H1 (cell line): Measurements from ENCODE around the gene DFFA. TPM values are rescaled to one million over a fixed set of nuclear protein-coding genes. Genes with fewer than 3 reads are reported as not detected.

Source experiments
- CTCF ChIA-PET: fragments of 300-600 bp; sonication (Branson Sonifier 250); formaldehyde crosslinking; loops from one replicate; lab custom pipeline; 2021; ENCODE audit not compliant: partially characterized antibody; lab: Charles Lee
- POLR2A ChIA-PET: fragments of 300-600 bp; sonication (Branson Sonifier 250); formaldehyde crosslinking; loops from one replicate; lab custom pipeline; 2021; ENCODE audit warnings: inconsistent platforms; ENCODE audit not compliant: partially characterized antibody; lab: Charles Lee
- DNase-seq, 2 experiments: peaks; one replicate each; pipeline versions ENCODE4 v3.0.0 to v3.0.0-alpha.2; 2010 to 2022; ENCODE audit warnings: low spot score in 2 of 2, low read depth in 1 of 2, mixed read lengths in 1 of 2
- FAIRE-seq: peaks from 2 replicates; lab custom pipeline; 2011; peaks lifted over from hg19 to GRCh38; lab: Jason Lieb, UNC
- H2AFZ ChIP-seq: 2 replicates; pipeline ENCODE4 v1.8.1; 2012; ENCODE audit warnings: low read length, inconsistent platforms
- H2AK5ac ChIP-seq: 2 replicates; pipeline ENCODE4 v1.6.1; 2013; ENCODE audit warnings: low read depth, low read length
- H2BK120ac ChIP-seq: replicated peaks from 2 replicates; pipeline ENCODE3; 2013; ENCODE audit warnings: low read depth, low read length, inconsistent platforms
- H2BK12ac ChIP-seq: 2 replicates; pipeline ENCODE4 v1.6.1; 2013; ENCODE audit warnings: low read depth, low read length
- H2BK15ac ChIP-seq: 2 replicates; pipeline ENCODE4 v1.6.1; 2013; ENCODE audit warnings: low read length
- H2BK20ac ChIP-seq: 2 replicates; pipeline ENCODE4 v1.6.1; 2013; ENCODE audit warnings: low read length
- H2BK5ac ChIP-seq: 2 replicates; pipeline ENCODE4 v1.6.1; 2013; ENCODE audit warnings: low read depth, low read length
- H3K14ac ChIP-seq: 2 replicates; pipeline ENCODE4 v1.6.1; 2013; ENCODE audit warnings: inconsistent platforms; ENCODE audit not compliant: insufficient read length
- H3K18ac ChIP-seq: 2 replicates; pipeline ENCODE4 v1.6.1; 2013; ENCODE audit warnings: low read length; ENCODE audit errors: extremely low read depth
- H3K23ac ChIP-seq: 2 replicates; pipeline ENCODE4 v1.6.1; 2013; ENCODE audit warnings: inconsistent platforms; ENCODE audit not compliant: insufficient read length
- H3K23me2 ChIP-seq: 2 replicates; pipeline ENCODE4 v1.6.1; 2013; ENCODE audit warnings: low read depth, low read length
- H3K27ac ChIP-seq: 2 replicates; pipeline ENCODE4 v1.6.1; 2011; ENCODE audit warnings: low read depth, low read length, inconsistent platforms
- H3K27me3 ChIP-seq, 4 experiments: replicated peaks in 1 of 4; 1 replicate in 1 of 4; 2 replicates in 3 of 4; pipeline versions ENCODE4 v1.6.1 to v1.8.1; 2011 to 2013; ENCODE audit warnings: low read length in 3 of 4, mild to moderate bottlenecking in 3 of 4, inconsistent platforms in 2 of 4, mixed read lengths in 2 of 4, moderate library complexity in 1 of 4; ENCODE audit not compliant: control insufficient read depth in 3 of 4, insufficient read depth in 3 of 4; ENCODE audit errors: extremely low read depth in 1 of 4
- H3K36me3 ChIP-seq, 4 experiments: 2 replicates each; pipeline versions ENCODE4 v1.6.1 to v1.8.1; 2011 to 2013; ENCODE audit warnings: mild to moderate bottlenecking in 4 of 4, low read length in 3 of 4, moderate library complexity in 2 of 4, control low read depth in 1 of 4, inconsistent platforms in 1 of 4; ENCODE audit not compliant: insufficient read depth in 4 of 4, control insufficient read depth in 2 of 4
- H3K4ac ChIP-seq: replicated peaks from 2 replicates; pipeline ENCODE3; 2013; ENCODE audit warnings: low read length, low read depth, mixed read lengths, inconsistent platforms; ENCODE audit not compliant: insufficient read length
- H3K4me1 ChIP-seq, 4 experiments: replicated peaks in 1 of 4; 1 replicate in 1 of 4; 2 replicates in 3 of 4; pipeline versions ENCODE4 v1.6.1 to v1.8.1; 2011 to 2013; ENCODE audit warnings: low read length in 3 of 4, inconsistent platforms in 2 of 4, mixed read lengths in 1 of 4; ENCODE audit not compliant: insufficient read depth in 4 of 4, control insufficient read depth in 3 of 4
- H3K4me2 ChIP-seq, 2 experiments: 2 replicates each; pipeline versions ENCODE4 v1.6.1 to v1.8.1; 2011 to 2013; ENCODE audit warnings: low read depth in 2 of 2, low read length in 2 of 2, control low read depth in 1 of 2, inconsistent platforms in 1 of 2, mild to moderate bottlenecking in 1 of 2; ENCODE audit not compliant: insufficient read depth in 1 of 2
- H3K4me3 ChIP-seq, 4 experiments: fragments of 200-600, 300-600 bp in 1 of 4; sonication (generic), shearing (Covaris generic), sonication (Bioruptor Twin) in 1 of 4; 2 replicates each; pipeline versions ENCODE4 v1.5.1 to v1.8.1; 2011 to 2016; ENCODE audit warnings: low read length in 4 of 4, low read depth in 3 of 4, control low read depth in 2 of 4, inconsistent platforms in 2 of 4, mild to moderate bottlenecking in 2 of 4, mixed read lengths in 1 of 4, moderate library complexity in 1 of 4; ENCODE audit not compliant: insufficient read depth in 2 of 4; ENCODE audit errors: extremely low read depth in 1 of 4
- H3K56ac ChIP-seq: replicated peaks from 2 replicates; pipeline ENCODE3; 2013; ENCODE audit warnings: low read depth, mild to moderate bottlenecking, mixed read lengths, low read length, inconsistent platforms; ENCODE audit not compliant: insufficient read length
- H3K79me1 ChIP-seq: 2 replicates; pipeline ENCODE4 v1.6.1; 2013; ENCODE audit warnings: low read depth, low read length, control low read depth
- H3K79me2 ChIP-seq, 2 experiments: 2 replicates each; pipeline versions ENCODE4 v1.6.1 to v1.8.1; 2012 to 2013; ENCODE audit warnings: low read length in 2 of 2, mild to moderate bottlenecking in 2 of 2, inconsistent platforms in 1 of 2; ENCODE audit not compliant: insufficient read depth in 2 of 2, control insufficient read depth in 1 of 2
- H3K9ac ChIP-seq, 4 experiments: replicated peaks in 1 of 4; 1 replicate in 1 of 4; 2 replicates in 3 of 4; pipeline versions ENCODE4 v1.6.1 to v1.8.1; 2011 to 2013; ENCODE audit warnings: low read depth in 3 of 4, low read length in 3 of 4, control low read depth in 2 of 4, mild to moderate bottlenecking in 2 of 4, moderate library complexity in 2 of 4, inconsistent platforms in 1 of 4; ENCODE audit errors: extremely low read depth in 1 of 4
- H3K9me3 ChIP-seq, 2 experiments: 2 replicates each; pipeline versions ENCODE4 v1.6.1 to v1.8.1; 2012 to 2013; ENCODE audit warnings: mild to moderate bottlenecking in 2 of 2, moderate library complexity in 2 of 2, control low read depth in 1 of 2, inconsistent platforms in 1 of 2, low read depth in 1 of 2, low read length in 1 of 2, mixed read lengths in 1 of 2; ENCODE audit not compliant: insufficient read depth in 2 of 2
- H4K20me1 ChIP-seq, 2 experiments: replicated peaks in 1 of 2; 2 replicates each; pipeline versions ENCODE3 to v1.8.1; 2011 to 2013; ENCODE audit warnings: inconsistent platforms in 2 of 2, low read length in 2 of 2, mild to moderate bottlenecking in 1 of 2; ENCODE audit not compliant: insufficient read depth in 2 of 2, control insufficient read depth in 1 of 2
- H4K5ac ChIP-seq: 2 replicates; pipeline ENCODE4 v1.6.1; 2013; ENCODE audit warnings: low read length, low read depth, mixed read lengths, inconsistent platforms; ENCODE audit not compliant: insufficient read length
- H4K8ac ChIP-seq: 2 replicates; pipeline ENCODE4 v1.8.0; 2013; ENCODE audit warnings: mild to moderate bottlenecking, moderate library complexity, low read length, inconsistent platforms; ENCODE audit not compliant: insufficient read depth; ENCODE audit errors: extremely low read depth
- H4K91ac ChIP-seq: replicated peaks from 2 replicates; pipeline ENCODE3; 2013; ENCODE audit warnings: low read length, mixed read lengths, inconsistent platforms; ENCODE audit not compliant: insufficient read length
- ASH2L ChIP-seq: fragments of 200-600, 300-600 bp; sonication (generic); IDR thresholded peaks from one replicate; pipeline ENCODE4 v1.7.1; 2017; ENCODE audit warnings: low read length
- CBX8 ChIP-seq: fragments of 300-800, 300-1000 bp; sonication (generic); IDR thresholded peaks from 2 replicates; pipeline ENCODE4 v1.7.1; 2016; ENCODE audit warnings: low read depth, low read length, borderline replicate concordance
- E2F6 ChIP-seq: IDR thresholded peaks from 2 replicates; pipeline ENCODE4 v1.6.1; 2012; ENCODE audit warnings: inconsistent platforms
- NANOG ChIP-seq: IDR thresholded peaks from 2 replicates; pipeline ENCODE4 v1.6.1; 2011; ENCODE audit warnings: low read length, low read depth, mild to moderate bottlenecking, inconsistent platforms; ENCODE audit not compliant: insufficient read depth, poor library complexity, severe bottlenecking
- RAD21 ChIP-seq, 2 experiments: IDR thresholded peaks in 1 of 2; conservative IDR thresholded peaks in 1 of 2; 2 replicates each; pipeline ENCODE4 v1.6.1; 2011; ENCODE audit warnings: low read depth in 2 of 2, low read length in 2 of 2, improper control_type of control experiment in 1 of 2, inconsistent platforms in 1 of 2, mild to moderate bottlenecking in 1 of 2, moderate library complexity in 1 of 2
- SP1 ChIP-seq: IDR thresholded peaks from 2 replicates; pipeline ENCODE4 v1.6.1; 2011; ENCODE audit warnings: low read depth, low read length
- TBP ChIP-seq: IDR thresholded peaks from 2 replicates; pipeline ENCODE4 v1.6.1; 2011; ENCODE audit warnings: low read depth, low read length, improper control_type of control experiment
- TCF12 ChIP-seq: IDR thresholded peaks from 2 replicates; pipeline ENCODE4 v1.6.1; 2011; ENCODE audit warnings: low read depth, mild to moderate bottlenecking, low read length
- TEAD4 ChIP-seq: IDR thresholded peaks from 2 replicates; pipeline ENCODE4 v1.6.1; 2012; ENCODE audit warnings: low read depth, low read length, inconsistent platforms, mixed read lengths
- USF2 ChIP-seq: IDR thresholded peaks from 2 replicates; pipeline ENCODE4 v1.6.1; 2011; ENCODE audit warnings: low read length, improper control_type of control experiment
- WGBS, 2 experiments: shearing (Covaris generic) in 1 of 2; methylation state at CpG; one replicate each; pipeline versions ENCODE4 v1.1.6 to v1.1.7; 2013 to 2015; ENCODE audit warnings: low lambda C conversion rate in 2 of 2, mixed read lengths in 2 of 2, inconsistent platforms in 1 of 2, low coverage in 1 of 2, missing lambda C conversion rate in 1 of 2; ENCODE audit not compliant: insufficient replicate concordance in 2 of 2, insufficient coverage in 1 of 2, insufficient read length in 1 of 2; ENCODE audit errors: extremely low coverage in 1 of 2, missing lambda C conversion rate in 1 of 2; 5-methylcytosine and 5-hydroxymethylcytosine counted together
- polyA plus RNA-seq, 7 experiments: library from polyadenylated mRNA; depleted of rRNA in 3 of 7; stranded (reverse) in 5 of 7; unstranded in 2 of 7; fragments of >200 nt in 5 of 7; fragments of 200-250 nt in 2 of 7; gene quantifications; 1 replicate in 5 of 7; 2 replicates in 1 of 7; 4 replicates in 1 of 7; pipeline versions ENCODE4 v1.2.1 to v1.2.3, GENCODE V29; 2011 to 2013; ENCODE audit warnings: missing spikeins in 2 of 7, mixed read lengths in 2 of 7
- total RNA-seq: library from RNA; stranded (reverse); fragmentation: NEBNext Ultra II Directional; extraction: Animal tissue kit (Norgen Biotek cat#: 25700); gene quantifications from 2 replicates; pipeline ENCODE4 v1.2.1, GENCODE V29; 2021

The DFFA gene
- total and polyA plus RNA-seq, 2 of the 8 experiments (the other 6 are each of a cell fraction or from before 2014, with no cell fraction given): 34.3 to 79.9 TPM

- no peak overlapping the region for H3K9ac ChIP-seq
- no peak overlapping the region for H3K56ac ChIP-seq
- peak in 1 of 2 experiments; percentile 64 for DNase-seq
- CTCF ChIA-PET: interaction anchor here (0.6 to 9.1 kb wide), 38 partner anchors 10 to 463 kb away, joined by 3 to 78 read pairs (median 4); no protein-coding TSS in a partner anchor
- H3K14ac ChIP-seq: no peak overlapping the region
- peak overlapping the region; percentile 14 to 64; a peak in 3 of 4 replicates for H3K4me2 ChIP-seq
- H4K91ac ChIP-seq: peak overlapping the region; percentile 64
- peaks cover 1 to 4% of the 10 kb centered on the region in 2 experiments for H4K20me1 ChIP-seq
- no peaks in the 10 kb centered on the region for H3K36me3 ChIP-seq
- H3K27me3 ChIP-seq: no peaks in the 10 kb centered on the region
- H3K4ac ChIP-seq: peak overlapping the region; percentile 51
- no peak overlapping the region for H2BK20ac ChIP-seq
- no peak overlapping the region for H2AFZ ChIP-seq
- peak overlapping the region; percentile 88 for H3K18ac ChIP-seq
- no peaks in the 10 kb centered on the region for H3K9me3 ChIP-seq
- H2BK5ac ChIP-seq: peak overlapping the region; percentile 31; the same call in 1 of the 2 replicates
- H2AK5ac ChIP-seq: no peak overlapping the region
- H4K5ac ChIP-seq: no peak overlapping the region
- H2BK12ac ChIP-seq: peak overlapping the region; percentile 92; the same call in 1 of the 2 replicates
- no peak overlapping the region for H2BK15ac ChIP-seq
- no peak overlapping the region for H4K8ac ChIP-seq
- H3K79me2 ChIP-seq: peaks cover 3 to 40% of the 10 kb centered on the region in 2 experiments; a peak in 2 of 4 replicates
- POLR2A ChIA-PET: interaction anchor here (0.6 to 1.6 kb wide), 8 partner anchors 11 to 1154 kb away, joined by 3 to 5 read pairs (median 4); no protein-coding TSS in a partner anchor
- H3K4me3 ChIP-seq: no peak overlapping the region; a peak in 1 of 8 replicates
- H3K23me2 ChIP-seq: no peaks in the 10 kb centered on the region
- H3K27ac ChIP-seq: no peak overlapping the region; the same call in 1 of the 2 replicates
- peaks cover 8% of the 10 kb centered on the region; the same call in 1 of the 2 replicates for H3K79me1 ChIP-seq
- FAIRE-seq: peak; percentile 28
- WGBS, 2 experiments: 42% methylated on average over 3 of the region's 3 CpGs; no CpG with 5 or more reads in 1 of the 2 experiments
- H2BK120ac ChIP-seq: peak overlapping the region; percentile 90
- no peak overlapping the region for H3K23ac ChIP-seq
- peaks cover 3 to 12% (median 5%) of the 10 kb centered on the region in 4 experiments; a peak in 6 of 7 replicates for H3K4me1 ChIP-seq
- TF ChIP-seq SP1 (0 out of 2 replicates have a peak, but pooled peaks have one; percentile 44), RAD21 (IDR thresholded peaks at IDR 0.05 in 1 of 2, conservative IDR thresholded peaks at IDR 0.05 in 1 of 2; ENCODE audit: low read depth in 2 of 2, low read length in 2 of 2) (no peak), TEAD4 (peak; percentile 29; the same call in 1 of the 2 replicates), ASH2L (peak; percentile 76), USF2 (no peak), E2F6 (no peak), TBP (no peak), NANOG (no peak), CBX8 (no peak), TCF12 (no peak)
These were observed 36.2 kb upstream of the DFFA start for GRCh38 chr1:10508511-10508951.
